Measurements from ENCODE around the gene PHF12.
"Not testable (repeated sequence)": the region's sequence is repeated elsewhere in the genome, so short reads cannot be mapped to it uniquely, and the experiment has no call there.

Gene PHF12

GRCh38 chr17:28896491-28896883 is 54.8 kb downstream of the PHF12 start:
- Histone ChIP-seq H3K4me3 (ENCODE audit: low read length) (peak overlapping the region; percentile 79), H3K9ac (ENCODE audit: low read depth, low read length) (peak overlapping the region; percentile 75), H3K36me3 (ENCODE audit: insufficient read depth, low read length) (no peaks in the 10 kb centered on the region), H3K4me2 (ENCODE audit: low read length) (peak overlapping the region; percentile 91), H3K9me3 (replicated peaks; ENCODE audit: low read length) (no peaks in the 10 kb centered on the region), H3K4me1 (ENCODE audit: control insufficient read depth, insufficient read depth, low read length) (peaks cover 24% of the 10 kb centered on the region), H3K27me3 (ENCODE audit: control insufficient read depth, insufficient read depth, low read length) (no peaks in the 10 kb centered on the region)

- H3K4me2 ChIP-seq (ENCODE audit: low read length) = peak overlapping the region; percentile 91
- no peaks in the 10 kb centered on the region for H3K27me3 ChIP-seq (ENCODE audit: control insufficient read depth, insufficient read depth, low read length)
- peaks cover 24% of the 10 kb centered on the region for H3K4me1 ChIP-seq (ENCODE audit: control insufficient read depth, insufficient read depth, low read length)
- H3K4me3 ChIP-seq (ENCODE audit: low read length) = peak overlapping the region; percentile 79
- H3K36me3 ChIP-seq (ENCODE audit: insufficient read depth, low read length) = no peaks in the 10 kb centered on the region
- no peaks in the 10 kb centered on the region for H3K9me3 ChIP-seq (replicated peaks; ENCODE audit: low read length)
- peak overlapping the region; percentile 75 for H3K9ac ChIP-seq (ENCODE audit: low read depth, low read length)
These were observed 55.4 kb downstream of the PHF12 start for GRCh38 chr17:28895794-28896447.

GRCh38 chr17:28893248-28894183 is 57.8 kb downstream of the PHF12 start:
- not testable (repeated sequence) for H3K9ac ChIP-seq (ENCODE audit: low read depth, low read length)
- peaks cover 24% of the 10 kb centered on the region for H3K4me1 ChIP-seq (ENCODE audit: control insufficient read depth, insufficient read depth, low read length)

GRCh38 chr17:28892024-28892423 is 59.3 kb downstream of the PHF12 start:
- H3K36me3 ChIP-seq (ENCODE audit: insufficient read depth, low read length) = peaks cover 5% of the 10 kb centered on the region
- no peaks in the 10 kb centered on the region for H3K27me3 ChIP-seq (ENCODE audit: control insufficient read depth, insufficient read depth, low read length)
- H3K4me1 ChIP-seq (ENCODE audit: control insufficient read depth, insufficient read depth, low read length) = peaks cover 17% of the 10 kb centered on the region
- H3K4me2 ChIP-seq (ENCODE audit: low read length) = no peak overlapping the region
- H3K9ac ChIP-seq (ENCODE audit: low read depth, low read length) = no peak overlapping the region
- no peak overlapping the region for H3K4me3 ChIP-seq (ENCODE audit: low read length)
- H3K9me3 ChIP-seq (replicated peaks; ENCODE audit: low read length) = no peaks in the 10 kb centered on the region

More at GRCh38 chr17:28893248-28894183, 57.8 kb downstream of the PHF12 start:
- H3K4me3 ChIP-seq (ENCODE audit: low read length); H3K9me3 ChIP-seq (replicated peaks; ENCODE audit: low read length); H3K27me3 ChIP-seq (ENCODE audit: control insufficient read depth, insufficient read depth, low read length); H3K36me3 ChIP-seq (ENCODE audit: insufficient read depth, low read length); H3K4me2 ChIP-seq (ENCODE audit: low read length): not testable (repeated sequence)

GRCh38 chr17:28891201-28891600 is 60.1 kb downstream of the PHF12 start:
- Histone ChIP-seq H3K36me3 (ENCODE audit: insufficient read depth, low read length) (peaks cover 5% of the 10 kb centered on the region), H3K9me3 (replicated peaks; ENCODE audit: low read length) (no peaks in the 10 kb centered on the region), H3K4me2 (ENCODE audit: low read length) (no peak overlapping the region), H3K27me3 (ENCODE audit: control insufficient read depth, insufficient read depth, low read length) (no peaks in the 10 kb centered on the region), H3K4me3 (ENCODE audit: low read length) (no peak overlapping the region), H3K4me1 (ENCODE audit: control insufficient read depth, insufficient read depth, low read length) (peaks cover 12% of the 10 kb centered on the region), H3K9ac (ENCODE audit: low read depth, low read length) (no peak overlapping the region)

- H3K27me3 ChIP-seq (ENCODE audit: control insufficient read depth, insufficient read depth, low read length) = no peaks in the 10 kb centered on the region
- no peak overlapping the region for H3K4me3 ChIP-seq (ENCODE audit: low read length)
- H3K4me2 ChIP-seq (ENCODE audit: low read length) = no peak overlapping the region
- H3K9me3 ChIP-seq (replicated peaks; ENCODE audit: low read length) = no peaks in the 10 kb centered on the region
- no peak overlapping the region for H3K9ac ChIP-seq (ENCODE audit: low read depth, low read length)
- H3K36me3 ChIP-seq (ENCODE audit: insufficient read depth, low read length) = peaks cover 5% of the 10 kb centered on the region
- peaks cover 7% of the 10 kb centered on the region for H3K4me1 ChIP-seq (ENCODE audit: control insufficient read depth, insufficient read depth, low read length)
These were observed 61.3 kb downstream of the PHF12 start for GRCh38 chr17:28889996-28890395.

- H3K36me3 ChIP-seq (ENCODE audit: insufficient read depth, low read length) = peaks cover 11% of the 10 kb centered on the region
These were observed 62.5 kb downstream of the PHF12 start for GRCh38 chr17:28888832-28889231.

GRCh38 chr17:28887871-28888471 is 63.3 kb downstream of the PHF12 start:
- H3K4me3 ChIP-seq (ENCODE audit: low read length) = no peak overlapping the region
- H3K9ac ChIP-seq (ENCODE audit: low read depth, low read length) = no peak overlapping the region
- no peaks in the 10 kb centered on the region for H3K9me3 ChIP-seq (replicated peaks; ENCODE audit: low read length)
- peaks cover 11% of the 10 kb centered on the region for H3K36me3 ChIP-seq (ENCODE audit: insufficient read depth, low read length)
- peaks cover 3% of the 10 kb centered on the region for H3K4me1 ChIP-seq (ENCODE audit: control insufficient read depth, insufficient read depth, low read length)
- H3K27me3 ChIP-seq (ENCODE audit: control insufficient read depth, insufficient read depth, low read length) = no peaks in the 10 kb centered on the region
- no peak overlapping the region for H3K4me2 ChIP-seq (ENCODE audit: low read length)

More at GRCh38 chr17:28888832-28889231, 62.5 kb downstream of the PHF12 start:
- Histone ChIP-seq H3K4me2 (ENCODE audit: low read length) (no peak overlapping the region), H3K9me3 (replicated peaks; ENCODE audit: low read length) (no peaks in the 10 kb centered on the region), H3K4me3 (ENCODE audit: low read length) (no peak overlapping the region), H3K9ac (ENCODE audit: low read depth, low read length) (no peak overlapping the region), H3K4me1 (ENCODE audit: control insufficient read depth, insufficient read depth, low read length) (peaks cover 7% of the 10 kb centered on the region), H3K27me3 (ENCODE audit: control insufficient read depth, insufficient read depth, low read length) (no peaks in the 10 kb centered on the region)

GRCh38 chr17:28885951-28886350 is 65.4 kb downstream of the PHF12 start:
- Histone ChIP-seq H3K4me2 (ENCODE audit: low read length) (no peak overlapping the region), H3K4me1 (ENCODE audit: control insufficient read depth, insufficient read depth, low read length) (no peaks in the 10 kb centered on the region), H3K9me3 (replicated peaks; ENCODE audit: low read length) (no peaks in the 10 kb centered on the region), H3K4me3 (ENCODE audit: low read length) (no peak overlapping the region), H3K36me3 (ENCODE audit: insufficient read depth, low read length) (peaks cover 21% of the 10 kb centered on the region), H3K9ac (ENCODE audit: low read depth, low read length) (no peak overlapping the region), H3K27me3 (ENCODE audit: control insufficient read depth, insufficient read depth, low read length) (no peaks in the 10 kb centered on the region)

GRCh38 chr17:28885363-28885762 is 66.0 kb downstream of the PHF12 start:
- Histone ChIP-seq H3K9me3 (replicated peaks; ENCODE audit: low read length) (no peaks in the 10 kb centered on the region), H3K4me1 (ENCODE audit: control insufficient read depth, insufficient read depth, low read length) (no peaks in the 10 kb centered on the region), H3K9ac (ENCODE audit: low read depth, low read length) (no peak overlapping the region), H3K36me3 (ENCODE audit: insufficient read depth, low read length) (peaks cover 26% of the 10 kb centered on the region), H3K27me3 (ENCODE audit: control insufficient read depth, insufficient read depth, low read length) (no peaks in the 10 kb centered on the region), H3K4me3 (ENCODE audit: low read length) (no peak overlapping the region), H3K4me2 (ENCODE audit: low read length) (no peak overlapping the region)

GRCh38 chr17:28883967-28884702 is 67.2 kb downstream of the PHF12 start:
- Histone ChIP-seq H3K9ac (ENCODE audit: low read depth, low read length) (no peak overlapping the region), H3K36me3 (ENCODE audit: insufficient read depth, low read length) (peaks cover 37% of the 10 kb centered on the region), H3K4me3 (ENCODE audit: low read length) (no peak overlapping the region), H3K4me2 (ENCODE audit: low read length) (no peak overlapping the region), H3K4me1 (ENCODE audit: control insufficient read depth, insufficient read depth, low read length) (no peaks in the 10 kb centered on the region), H3K9me3 (replicated peaks; ENCODE audit: low read length) (no peaks in the 10 kb centered on the region), H3K27me3 (ENCODE audit: control insufficient read depth, insufficient read depth, low read length) (no peaks in the 10 kb centered on the region)

All from skeletal muscle satellite cell (primary cell).